ENCODE results near the gene LST1.
A peak's percentile ranks its signal among the peaks of the same experiment; 100 is the strongest.

Gene LST1

DNA sequence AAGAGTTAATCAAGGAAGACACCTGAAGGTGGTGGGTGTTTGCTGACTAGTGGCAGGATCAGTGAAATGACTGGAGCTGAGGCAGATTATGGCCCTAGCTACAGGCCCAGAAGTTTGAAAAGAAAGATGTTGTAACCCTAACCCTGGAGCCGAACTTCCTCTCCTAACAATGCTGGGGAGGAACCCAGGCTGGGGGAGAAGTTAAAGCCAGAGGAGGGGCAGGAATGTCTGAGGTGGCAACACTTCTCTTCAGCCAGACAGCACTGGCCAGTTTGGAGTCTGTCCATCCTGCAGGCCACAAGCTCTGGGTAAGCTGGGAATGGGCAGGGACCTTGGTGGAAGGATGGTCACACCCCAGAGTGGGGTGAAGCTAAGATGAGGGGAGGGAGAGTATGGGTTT is at the start of gene LST1:
TSS of gene LST1 (plus strand) at position 270 of the 400 bp plus-strand sequence. CDS start 1,023 bp downstream, outside the sequence.
- no peak for DNase-seq

DNA sequence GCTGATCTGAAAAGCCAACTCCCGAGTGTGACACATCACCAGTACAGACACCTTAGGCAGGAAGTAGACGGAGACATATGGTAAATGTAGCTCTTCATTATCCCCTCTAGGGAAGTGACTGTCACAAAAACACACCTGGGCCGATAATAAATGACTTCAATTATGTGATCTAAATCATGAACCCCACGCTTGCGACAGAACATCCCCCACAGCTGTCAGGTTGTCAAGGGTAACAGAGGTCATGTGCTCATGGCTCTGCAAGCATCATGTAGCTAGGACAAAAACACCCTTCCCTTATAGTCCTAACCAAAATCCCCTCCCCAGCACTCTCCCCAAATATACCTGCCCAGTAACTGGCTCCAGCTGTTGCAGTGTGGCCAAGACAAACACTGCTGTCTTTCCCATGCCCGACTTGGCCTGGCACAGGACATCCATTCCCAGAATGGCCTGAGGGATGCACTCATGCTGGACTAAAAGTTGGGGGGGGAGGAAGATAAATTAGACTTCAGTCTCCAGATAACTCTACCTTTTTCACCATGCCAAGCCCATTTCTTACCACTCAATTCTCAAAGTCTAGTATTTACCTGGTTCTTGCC is 47.2 kb upstream of the LST1 start:
- no peak for DNase-seq

DNA sequence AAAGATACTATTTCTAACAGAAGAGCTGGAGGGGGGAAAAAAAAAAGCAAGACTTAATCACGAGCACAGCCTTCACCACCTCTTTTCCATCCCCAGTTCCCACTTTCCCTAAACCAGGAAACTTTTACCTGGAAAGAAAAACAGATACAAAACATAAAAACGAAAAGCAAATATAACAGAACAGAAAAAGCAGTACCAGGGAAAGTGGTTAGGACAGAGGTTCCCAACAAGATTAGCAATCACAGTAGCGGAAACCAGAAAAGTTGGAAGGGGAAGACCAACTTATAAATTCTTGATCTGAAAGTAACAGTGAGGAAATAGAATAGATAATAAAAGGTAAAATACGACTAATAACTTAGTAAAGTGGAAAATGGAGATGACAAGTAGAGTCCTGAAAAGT is 45.4 kb upstream of the LST1 start:
- DNase-seq: no peak

- no peak for DNase-seq
Measured at GRCh38 chr6:31541059-31541657, 44.9 kb upstream of the LST1 start.

DNA sequence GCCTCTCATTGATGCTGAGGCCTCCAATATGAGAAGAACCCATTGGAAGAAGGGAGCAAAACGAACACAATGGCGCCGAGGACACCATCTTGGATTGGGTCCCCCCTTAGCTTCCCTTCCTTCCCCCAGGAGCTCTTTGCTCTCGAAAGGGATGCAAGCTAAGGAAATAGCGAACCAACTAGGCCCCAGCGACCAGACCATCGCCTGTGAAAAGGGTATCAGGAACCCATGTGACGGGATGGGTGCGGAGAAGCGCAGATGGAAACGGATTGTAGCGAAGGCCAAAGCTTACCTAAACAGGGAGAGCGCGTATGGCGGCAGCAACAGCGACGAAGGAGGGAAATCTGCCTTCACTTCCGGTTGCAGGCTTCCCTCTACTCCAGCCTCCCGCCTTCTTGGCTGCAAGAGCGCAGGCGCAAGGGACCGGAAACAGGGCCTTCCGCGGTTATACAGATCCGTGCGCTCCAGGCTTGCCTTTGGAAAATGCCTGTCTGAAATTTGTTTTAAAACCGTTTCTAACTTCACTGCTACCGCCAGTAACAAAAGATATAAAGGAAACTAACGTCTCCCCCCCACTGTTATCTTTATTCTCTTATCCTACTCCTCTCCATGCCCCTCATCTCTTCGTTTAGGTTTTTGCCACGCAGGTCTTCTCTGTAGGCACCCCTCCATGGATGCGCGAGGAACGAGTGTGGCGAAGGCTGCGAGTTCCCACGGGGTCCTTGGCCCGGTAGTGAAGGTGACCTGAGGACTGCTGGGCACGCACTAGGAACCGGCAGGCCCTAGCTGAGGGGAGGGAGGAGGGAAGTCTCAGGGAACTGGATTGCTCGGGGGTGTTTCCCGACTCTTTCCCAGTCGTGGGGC is 44.2 kb upstream of the LST1 start, which contains the start of gene DDX39B:
TSS of gene DDX39B (minus strand) at position 346 of the 864 bp plus-strand sequence. CDS start 1,471 bp downstream, outside the sequence.
- peak; percentile 75 for DNase-seq

- DNase-seq: no peak
Measured at GRCh38 chr6:31543639-31544038, 42.4 kb upstream of the LST1 start.

DNA sequence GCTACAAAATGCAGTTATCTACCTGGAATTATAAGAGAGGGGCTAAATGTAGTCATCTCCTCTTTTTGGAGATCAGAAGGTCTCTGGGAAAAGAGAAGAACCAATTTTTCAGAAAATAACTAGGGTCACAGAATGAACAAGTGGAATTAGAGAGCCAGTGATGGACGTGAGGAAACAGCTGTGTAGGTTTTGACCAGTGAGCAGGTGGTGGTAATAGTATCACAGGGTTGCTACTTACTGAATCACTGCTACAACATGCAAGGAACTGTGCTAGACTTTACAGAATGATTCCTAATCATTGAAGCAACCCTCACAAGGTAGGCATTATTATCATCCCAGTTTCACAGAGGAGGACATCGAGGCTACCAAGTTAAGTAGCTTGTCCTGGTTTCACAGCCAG is 41.4 kb upstream of the LST1 start:
- no peak for DNase-seq

DNA sequence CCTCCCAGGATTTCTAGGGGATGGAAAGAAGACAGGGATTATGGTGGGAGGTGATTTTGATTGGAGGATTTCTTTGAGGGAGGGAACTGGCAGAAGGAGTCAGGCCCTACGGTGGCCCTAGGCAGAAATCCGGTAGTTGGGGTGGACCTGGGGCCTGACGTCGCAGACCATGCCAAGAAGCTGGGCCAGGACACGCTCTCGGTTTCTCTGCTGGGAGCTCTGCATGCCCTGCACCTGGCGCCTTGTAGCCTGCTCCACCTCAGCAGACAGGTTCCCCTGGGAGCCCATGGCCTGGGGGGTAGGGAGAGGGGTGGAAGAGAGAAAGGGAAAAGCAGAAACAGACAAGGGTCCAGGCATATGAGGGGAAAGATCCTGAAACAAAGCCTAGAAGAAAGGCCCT is 40.8 kb upstream of the LST1 start:
- DNase-seq: no peak

GRCh38 chr6:31546339-31546957 is 39.6 kb upstream of the LST1 start, which contains the start of gene ATP6V1G2:
Gene ATP6V1G2, minus strand, starts transcription at chr6:31546608. Its CDS starts 49 bp downstream, at chr6:31546559.
- no peak for DNase-seq

GRCh38 chr6:31546958-31547726 is 38.9 kb upstream of the LST1 start, which contains the start of gene NFKBIL1:
Gene NFKBIL1, plus strand, starts transcription at chr6:31547608. Its CDS starts 87 bp downstream, at chr6:31547695.
- peak; percentile 73 for DNase-seq

GRCh38 chr6:31547727-31548543 is 38.1 kb upstream of the LST1 start:
- no peak for DNase-seq

DNA sequence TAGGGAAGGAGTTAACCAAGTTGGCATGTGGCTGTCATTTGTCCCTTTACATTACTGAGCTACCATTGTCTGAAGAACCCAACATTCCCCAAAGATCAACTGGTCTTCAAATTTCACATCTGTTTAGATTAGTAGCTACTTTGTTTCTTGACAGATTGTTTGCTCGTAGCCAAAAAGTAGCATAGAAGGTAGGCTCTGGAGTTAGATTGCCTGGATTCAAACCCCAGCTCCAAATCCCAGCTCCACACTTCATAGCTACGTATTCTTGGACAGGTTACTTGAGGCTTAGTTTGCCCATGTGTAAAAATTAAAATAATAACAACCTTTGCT is 37.6 kb upstream of the LST1 start:
- no peak for DNase-seq

- peak; percentile 65 for DNase-seq
Measured at GRCh38 chr6:31551371-31551770, 34.7 kb upstream of the LST1 start.

DNA sequence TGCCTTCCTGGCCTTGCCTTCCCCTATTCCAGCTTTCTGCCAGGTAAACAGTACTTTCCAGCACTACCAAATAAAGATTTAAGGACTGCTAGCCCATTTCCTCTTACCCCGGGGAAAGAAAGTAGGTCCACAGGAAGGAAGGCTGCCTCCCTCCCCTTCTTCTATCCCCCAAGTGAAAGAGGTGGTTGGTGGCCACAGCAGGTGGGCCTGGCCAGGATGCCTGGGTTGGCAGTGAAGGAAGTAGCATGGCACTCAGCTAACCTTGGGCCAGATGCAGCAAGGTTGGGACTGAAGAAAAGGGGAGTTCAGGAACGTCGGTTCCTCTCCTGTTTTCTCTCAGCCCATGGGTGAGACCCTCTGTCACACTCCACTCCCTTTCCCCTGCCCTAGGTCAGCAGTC is 29.8 kb upstream of the LST1 start:
- no peak for DNase-seq

GRCh38 chr6:31557443-31558317 is 28.4 kb upstream of the LST1 start:
- no peak for DNase-seq

- no peak for DNase-seq
Measured at GRCh38 chr6:31558318-31558625, 27.8 kb upstream of the LST1 start.

- DNase-seq: no peak
Measured at GRCh38 chr6:31558631-31559500, 27.2 kb upstream of the LST1 start.

DNA sequence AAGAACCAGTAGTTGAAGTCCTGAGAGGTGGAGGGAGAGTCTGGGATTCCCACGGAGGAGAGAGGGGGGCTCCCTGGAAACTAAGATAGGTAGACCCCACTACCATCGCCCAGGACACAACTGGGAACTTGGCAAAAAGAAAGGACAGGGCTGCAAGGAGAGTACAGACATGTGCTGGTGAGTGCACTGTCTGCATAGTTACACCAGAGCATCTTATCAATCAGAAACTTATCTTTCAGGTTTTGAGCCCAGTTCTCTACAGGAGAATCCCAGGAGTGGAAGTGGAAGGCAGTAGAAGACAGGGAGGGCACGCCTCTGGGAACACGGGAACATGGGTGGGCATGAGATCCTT is 26.5 kb upstream of the LST1 start:
- DNase-seq: no peak

DNA sequence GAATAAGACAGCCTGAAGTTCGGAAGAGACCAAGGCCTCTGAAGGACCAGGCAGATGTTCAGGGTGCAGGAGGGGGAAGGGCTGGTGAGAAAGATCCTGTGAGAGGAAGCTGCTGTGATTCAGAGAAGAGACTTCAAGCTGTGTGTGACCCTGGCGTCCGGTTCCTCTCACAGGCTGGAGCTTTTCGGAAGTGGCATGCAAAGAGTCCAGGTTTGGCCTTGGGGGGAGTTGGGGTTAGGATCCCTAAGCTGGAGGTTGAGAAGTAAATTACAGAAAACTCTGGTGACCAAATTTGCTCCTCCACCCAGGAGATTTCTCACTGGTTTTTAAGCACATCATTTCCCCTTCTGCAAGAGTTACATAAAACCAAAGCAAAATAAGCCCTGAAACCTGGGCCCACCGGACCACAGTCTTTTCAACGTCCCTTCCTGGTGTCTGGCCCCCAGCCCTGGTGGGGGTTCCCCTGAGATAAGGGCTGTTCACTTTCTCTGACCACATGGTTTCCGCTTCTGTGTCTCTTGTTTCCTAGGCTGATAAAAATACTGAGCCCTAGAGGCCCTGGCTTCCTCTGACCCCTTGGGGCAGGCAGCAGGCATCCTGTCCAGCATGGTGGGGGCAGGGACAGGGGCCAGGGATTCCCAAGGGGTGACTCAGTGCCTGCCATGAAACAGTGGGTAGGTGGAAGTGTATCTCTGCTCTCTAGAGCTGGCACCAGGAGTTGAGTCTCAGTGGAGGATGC is 25.9 kb upstream of the LST1 start:
- DNase-seq: no peak
